Gastroesophageal sphincter (tissue), 4 donors: ENCODE data around the gene POLDIP2. TPM values are rescaled to one million over a fixed set of nuclear protein-coding genes. Genes with fewer than 3 reads are reported as not detected.

Experiments used
- ATAC-seq: fragments of 150-250 bp; one replicate; pipeline ENCODE4 v1.9.1; 2016; ENCODE audit warnings: mild to moderate bottlenecking, moderate library complexity
- H3K27ac ChIP-seq, 4 donors: fragments of 200-600 bp; sonication (generic) in 3 of 4; 1 replicate in 3 of 4; 2 replicates in 1 of 4; pipeline ENCODE4 v1.5.1; 2016 to 2019
- H3K27me3 ChIP-seq: fragments of 200-600 bp; sonication (generic); one replicate; pipeline ENCODE4 v1.5.1; 2019
- H3K36me3 ChIP-seq, 2 donors: fragments of 200-600 bp; sonication (generic); one replicate each; pipeline ENCODE4 v1.5.1; 2019; ENCODE audit warnings: control low read depth in 1 of 2
- H3K4me1 ChIP-seq, 3 donors: fragments of 200-600 bp; sonication (generic); 1 replicate in 2 of 3; 2 replicates in 1 of 3; pipeline ENCODE4 v1.5.1; 2016 to 2019; ENCODE audit warnings: control low read depth in 2 of 3
- H3K4me3 ChIP-seq, 2 donors: fragments of 200-600 bp; sonication (generic); one replicate each; pipeline ENCODE4 v1.5.1; 2019; ENCODE audit warnings: mild to moderate bottlenecking in 1 of 2, moderate library complexity in 1 of 2
- H3K9me3 ChIP-seq, 3 donors: fragments of 200-600 bp; sonication (generic); one replicate each; pipeline ENCODE4 v1.5.1; 2017 to 2019; ENCODE audit warnings: control low read depth in 2 of 3
- CTCF ChIP-seq, 4 experiments: fragments of 200-600 bp in 2 of 4; fragments of 450-650 bp in 2 of 4; sonication (generic) in 1 of 4; IDR thresholded peaks; one replicate each; pipeline ENCODE4 v1.5.1; 2017 to 2019; ENCODE audit warnings: antibody characterized with exemption in 4 of 4, mild to moderate bottlenecking in 2 of 4, moderate library complexity in 2 of 4
- EP300 ChIP-seq: sonication (generic); formaldehyde crosslinking; IDR thresholded peaks from one replicate; pipeline ENCODE4 v1.6.1; 2017; ENCODE audit warnings: antibody characterized with exemption, mild to moderate bottlenecking
- POLR2A ChIP-seq, 2 donors: fragments of 450-650 bp; IDR thresholded peaks; one replicate each; pipeline ENCODE4 v1.6.1; 2017; ENCODE audit warnings: antibody characterized with exemption in 2 of 2, mild to moderate bottlenecking in 2 of 2, moderate library complexity in 1 of 2
- POLR2AphosphoS5 ChIP-seq: sonication (generic); formaldehyde crosslinking; IDR thresholded peaks from one replicate; pipeline ENCODE4 v1.6.1; 2017; ENCODE audit warnings: antibody characterized with exemption
- WGBS, 2 donors: methylation state at CpG; one replicate each; pipeline ENCODE4 v1.1.5; 2018; ENCODE audit warnings: low coverage in 1 of 2; 5-methylcytosine and 5-hydroxymethylcytosine counted together
- total RNA-seq, 4 donors: library from RNA; depleted of rRNA; stranded (reverse); fragments of >200 nt; gene quantifications; one replicate each; pipeline ENCODE4 v1.1.0, GENCODE V29; 2016

The POLDIP2 gene
- total RNA-seq, 4 donors from 2014 or later, result 71.1 to 108 (median 77.8) TPM

- no peak for ATAC-seq
- peaks cover 0 to 36% (median 13%) of the 10 kb centered on the region in 3 donors for H3K4me1 ChIP-seq
- H3K9me3 ChIP-seq, result no peaks in the 10 kb centered on the region
- WGBS, 2 donors, result 23 to 34% methylated on average over 2 to 4 of the region's 8 CpGs
- peak within 1 kb of the TSS; percentile 29 to 85 (median 84) for H3K27ac ChIP-seq
- peaks cover 0 to 16% of the 10 kb centered on the region in 2 donors for H3K36me3 ChIP-seq
- H3K27me3 ChIP-seq, result no peaks in the 10 kb centered on the region
- peak within 1 kb of the TSS; percentile 41 to 72 for H3K4me3 ChIP-seq
- TF ChIP-seq POLR2A (IDR thresholded peaks at IDR 0.05) (no peak), CTCF (IDR thresholded peaks at IDR 0.05) (no peak), EP300 (no peak), POLR2AphosphoS5 (no peak)
These were observed 12.9 kb upstream of the POLDIP2 start, which contains the start of gene VTN for GRCh38 chr17:28370035-28370743. Gene VTN (minus strand): TSS chr17:28370307. CDS start chr17:28370203, 104 bp downstream.

- peaks cover 0 to 36% (median 13%) of the 10 kb centered on the region in 3 donors for H3K4me1 ChIP-seq
- ATAC-seq, result no peak
- H3K27me3 ChIP-seq, result no peaks in the 10 kb centered on the region
- no peaks in the 10 kb centered on the region for H3K9me3 ChIP-seq
- H3K36me3 ChIP-seq, result peaks cover 0 to 22% of the 10 kb centered on the region in 2 donors
- H3K4me3 ChIP-seq, result no peak overlapping the region
- TF ChIP-seq POLR2AphosphoS5 (no peak), CTCF (IDR thresholded peaks at IDR 0.05) (no peak), EP300 (no peak), POLR2A (IDR thresholded peaks at IDR 0.05) (no peak)
- WGBS, 2 donors, result 68% methylated on average over 8 of the region's 10 CpGs; no CpG with 5 or more reads in 1 of the 2 donors
- H3K27ac ChIP-seq, result peak overlapping the region in 3 of 4 donors; percentile 83 to 85 (median 84)
These were observed 12.3 kb upstream of the POLDIP2 start for GRCh38 chr17:28369684-28370034.

GRCh38 chr17:28368915-28369683 is 11.8 kb upstream of the POLDIP2 start:
- WGBS, 2 donors, result 100% methylated on average over 4 of the region's 23 CpGs; no CpG with 5 or more reads in 1 of the 2 donors
- Histone ChIP-seq H3K4me1 (peaks cover 0 to 31% (median 13%) of the 10 kb centered on the region in 3 donors), H3K9me3 (no peaks in the 10 kb centered on the region), H3K36me3 (peaks cover 0 to 27% of the 10 kb centered on the region in 2 donors), H3K27ac (no peak overlapping the region), H3K4me3 (no peak overlapping the region), H3K27me3 (no peaks in the 10 kb centered on the region)
- no peak for ATAC-seq
- TF ChIP-seq POLR2AphosphoS5 (no peak), CTCF (IDR thresholded peaks at IDR 0.05) (no peak), POLR2A (IDR thresholded peaks at IDR 0.05) (no peak), EP300 (no peak)

GRCh38 chr17:28368306-28368831 is 11.0 kb upstream of the POLDIP2 start:
- H3K36me3 ChIP-seq, result peaks cover 0 to 34% of the 10 kb centered on the region in 2 donors
- H3K4me1 ChIP-seq, result peaks cover 0 to 26% (median 11%) of the 10 kb centered on the region in 3 donors
- 40% methylated on average over 1 of the region's 5 CpGs; no CpG with 5 or more reads in 1 of the 2 donors for WGBS, 2 donors
- H3K4me3 ChIP-seq, result no peak overlapping the region
- H3K27ac ChIP-seq, result no peak overlapping the region
- H3K27me3 ChIP-seq, result no peaks in the 10 kb centered on the region
- no peak for ATAC-seq
- no peaks in the 10 kb centered on the region for H3K9me3 ChIP-seq
- TF ChIP-seq POLR2A (IDR thresholded peaks at IDR 0.05) (no peak), CTCF (IDR thresholded peaks at IDR 0.05) (no peak), POLR2AphosphoS5 (no peak), EP300 (no peak)
